ENCODE data around the gene SMIM9.

Gene SMIM9

DNA sequence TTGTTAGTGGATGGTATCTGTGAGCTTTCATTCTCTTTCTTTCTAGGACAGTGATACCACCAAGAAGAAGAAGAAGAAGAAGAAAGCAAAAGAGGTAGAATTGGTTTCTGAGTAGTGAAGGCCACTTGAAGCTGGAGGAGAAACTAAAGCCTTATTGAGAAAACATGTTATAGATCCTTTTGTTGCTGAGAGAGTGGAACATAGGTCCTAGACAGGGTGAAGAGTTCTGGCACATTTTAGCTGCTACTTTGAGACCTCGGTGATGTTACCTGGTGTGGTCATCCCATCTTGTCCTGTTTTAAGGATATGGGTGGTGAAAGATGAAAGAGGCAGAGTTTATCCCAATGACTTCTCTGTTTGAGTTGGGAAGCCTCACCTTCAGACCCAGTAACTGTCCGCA is 57.7 kb downstream of the SMIM9 start:
- DNase-seq = no peak

DNA sequence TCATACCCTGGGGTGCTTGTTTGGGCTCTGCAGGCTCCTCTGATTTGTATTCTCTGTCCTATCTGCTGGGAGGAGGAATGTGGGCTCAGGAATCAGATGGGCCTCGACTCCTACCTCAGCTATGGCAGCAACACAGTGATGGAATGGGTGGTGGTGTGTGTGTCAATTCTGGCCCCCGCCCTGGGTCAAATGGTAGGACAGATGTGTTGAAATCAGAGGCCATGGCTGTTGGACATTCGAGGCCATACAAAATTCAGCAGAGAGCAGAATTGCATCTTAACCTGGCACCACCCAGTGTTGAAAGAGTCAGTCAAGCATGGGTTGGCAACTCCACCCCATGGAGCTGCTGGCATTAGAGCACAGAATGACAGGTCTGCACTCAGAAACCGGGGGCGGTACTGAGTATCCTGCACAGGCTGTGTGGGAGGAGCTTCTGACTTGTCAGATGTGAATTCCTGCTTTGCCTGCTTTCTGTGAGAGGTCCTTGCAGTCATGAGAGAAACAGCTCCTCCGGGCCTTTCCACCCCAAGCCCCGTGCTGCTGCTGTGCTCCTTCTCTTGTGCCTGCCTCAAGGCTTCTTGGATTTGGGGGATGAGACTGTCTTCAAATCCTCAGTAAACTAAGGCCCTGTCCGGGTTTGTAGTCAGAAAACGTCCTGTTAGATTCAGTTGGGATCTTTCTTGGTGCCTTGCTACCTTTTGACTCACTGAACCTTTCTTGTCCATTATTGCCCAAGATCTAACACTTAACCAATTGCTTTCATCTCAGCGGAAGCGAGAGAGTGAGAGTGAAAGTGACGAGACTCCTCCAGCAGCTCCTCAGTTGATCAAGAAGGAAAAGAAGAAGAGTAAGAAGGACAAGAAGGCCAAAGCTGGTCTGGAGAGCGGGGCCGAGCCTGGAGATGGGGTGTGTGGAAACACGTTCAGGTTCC is 58.8 kb downstream of the SMIM9 start:
- no peak for DNase-seq

DNA sequence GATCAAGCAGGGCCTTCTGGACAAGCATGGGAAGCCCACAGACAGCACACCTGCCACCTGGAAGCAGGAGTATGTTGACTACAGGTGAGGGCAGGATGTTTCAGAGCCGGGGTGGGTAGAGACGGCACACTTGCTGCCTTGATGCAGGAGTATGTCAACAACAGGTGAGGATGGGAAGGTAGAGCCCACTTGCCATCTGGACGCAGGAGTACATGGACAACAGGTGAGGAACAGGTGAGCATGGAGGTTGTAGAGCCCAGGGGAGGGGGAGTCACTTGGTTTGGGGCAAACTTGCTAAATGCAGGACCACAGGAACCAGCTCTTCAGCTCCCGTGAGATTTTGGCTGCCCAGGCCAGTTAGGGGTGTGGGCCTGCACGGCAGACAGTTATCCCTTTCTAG is 59.8 kb downstream of the SMIM9 start:
- DNase-seq = no peak
